Vagina (tissue), 2 donors: ENCODE results near the gene PAXX.

Source experiments
- CTCF ChIP-seq, 3 experiments: fragments of 450-650 bp in 2 of 3; fragments of 200-600 bp in 1 of 3; sonication (generic) in 1 of 3; IDR thresholded peaks; one replicate each; pipeline ENCODE4 v1.5.1; 2017 to 2019; ENCODE audit warnings: antibody characterized with exemption in 3 of 3, mild to moderate bottlenecking in 2 of 3, moderate library complexity in 2 of 3
- POLR2A ChIP-seq, 2 donors: fragments of 450-650 bp; IDR thresholded peaks; one replicate each; pipeline ENCODE4 v1.6.1; 2017; ENCODE audit warnings: antibody characterized with exemption in 2 of 2, mild to moderate bottlenecking in 2 of 2, moderate library complexity in 2 of 2
- POLR2AphosphoS5 ChIP-seq, 2 donors: sonication (generic); formaldehyde crosslinking; IDR thresholded peaks; one replicate each; pipeline ENCODE4 v1.9.0; 2017; ENCODE audit warnings: antibody characterized with exemption in 2 of 2, mild to moderate bottlenecking in 2 of 2, low read depth in 1 of 2; ENCODE audit not compliant: insufficient read depth in 1 of 2

DNA sequence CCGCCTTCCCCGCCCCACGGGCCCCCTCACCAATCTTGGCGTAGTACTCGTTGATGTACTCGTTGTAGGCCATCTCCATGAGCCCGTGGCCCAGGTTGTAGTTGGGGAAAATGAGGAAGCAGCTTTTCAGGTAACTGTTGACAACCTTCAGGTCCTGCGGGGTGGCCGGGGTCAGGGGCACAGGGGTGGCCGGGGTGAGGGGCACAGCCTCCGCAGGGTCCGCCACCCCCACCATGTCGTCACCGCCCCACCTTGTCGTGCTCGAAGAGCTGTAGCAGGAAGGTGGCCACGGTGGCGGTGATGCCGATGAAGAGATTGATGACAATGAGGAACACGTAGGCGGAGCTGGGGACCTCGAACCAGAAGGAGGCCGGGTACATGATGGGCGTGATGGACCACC, 18.9 kb downstream of the PAXX start:
- TF ChIP-seq CTCF (IDR thresholded peaks at IDR 0.05): no peak
- TF ChIP-seq POLR2AphosphoS5 (IDR thresholded peaks at IDR 0.05; ENCODE audit: insufficient read depth in 1 of 2, low read depth in 1 of 2): no peak
- TF ChIP-seq POLR2A (IDR thresholded peaks at IDR 0.05): no peak
